Dermis blood vessel endothelial cell (primary cell): ENCODE results near the gene ILF3. TPM values are rescaled to one million over a fixed set of nuclear protein-coding genes. Genes with fewer than 3 reads are reported as not detected.

ENCODE experiments used
- DNase-seq: peaks from one replicate; pipeline ENCODE4 v3.0.0; 2010
- total RNA-seq: library from RNA; depleted of rRNA; stranded (reverse); fragments of >200 nt; gene quantifications from 2 replicates; pipeline ENCODE4 v1.2.3, GENCODE V29; 2014

ILF3 gene
- total RNA-seq, 1 donor from 2014 or later: 85.8 TPM

GRCh38 chr19:10737722-10738121 lies 83.6 kb downstream of the ILF3 start:
- no peak for DNase-seq

GRCh38 chr19:10740798-10741197 lies 86.7 kb downstream of the ILF3 start:
- no peak for DNase-seq

Other genes starting within 250 kb of the ILF3 start
- gene PDE4A, start 233.8 kb upstream of the ILF3 start, total RNA-seq: 2.2 and 5.3 TPM in 2 replicates
- 125 and 147 TPM in 2 replicates for gene KEAP1, start 151.0 kb upstream of the ILF3 start, total RNA-seq
- gene S1PR5, start 136.9 kb upstream of the ILF3 start, total RNA-seq: under 0.01 TPM in 1 of 2 replicates, not detected in the other
- 9.5 and 12.6 TPM in 2 replicates for gene ATG4D, start 110.4 kb upstream of the ILF3 start, total RNA-seq
- 8.6 and 11.2 TPM in 2 replicates for gene KRI1, start 88.3 kb upstream of the ILF3 start, total RNA-seq
- 4.6 and 7.6 TPM in 2 replicates for gene CDKN2D, start 85.4 kb upstream of the ILF3 start, total RNA-seq
- gene AP1M2, start 67.0 kb upstream of the ILF3 start, total RNA-seq: 0.17 TPM in 1 of 2 replicates, not detected in the other
- gene SLC44A2, start 28.8 kb upstream of the ILF3 start, total RNA-seq: 67.7 and 132 TPM in 2 replicates
- gene QTRT1, start 47.1 kb downstream of the ILF3 start, total RNA-seq: 23.1 and 26.4 TPM in 2 replicates
- gene DNM2, start 63.7 kb downstream of the ILF3 start, total RNA-seq: 118 and 185 TPM in 2 replicates
- gene TMED1, start 181.9 kb downstream of the ILF3 start, total RNA-seq: 43.1 and 60.6 TPM in 2 replicates
- not detected in 2 replicates for gene C19orf38, start 194.1 kb downstream of the ILF3 start, total RNA-seq
- 19.2 and 46.4 TPM in 2 replicates for gene CARM1, start 217.2 kb downstream of the ILF3 start, total RNA-seq